Right lobe of liver (tissue), 6 donors: ENCODE data around the gene MYO5C. TPM values are rescaled to one million over a fixed set of nuclear protein-coding genes. Genes with fewer than 3 reads are reported as not detected.

ENCODE experiments used
- ATAC-seq, 4 donors: fragments of 200-7000 bp; cut with Tn5 transposase; one replicate each; pipeline ENCODE4 v1.9.1; 2020; ENCODE audit warnings: mild to moderate bottlenecking in 4 of 4, moderate library complexity in 4 of 4
- DNase-seq, 3 donors: peaks; one replicate each; pipeline ENCODE4 v3.0.0-alpha.2; 2020
- H3K27ac ChIP-seq, 3 donors: fragments of 200-600 bp; one replicate each; pipeline ENCODE4 v1.8.0; 2022
- H3K27me3 ChIP-seq, 2 donors: fragments of 200-600 bp; one replicate each; pipeline ENCODE4 v1.8.0; 2022
- H3K36me3 ChIP-seq, 4 donors: fragments of 200-600 bp; sonication (generic) in 1 of 4; one replicate each; pipeline versions ENCODE4 v1.5.1 to v1.8.0; 2017 to 2022; ENCODE audit warnings: control low read depth in 1 of 4
- H3K4me1 ChIP-seq, 4 donors: fragments of 200-600 bp; sonication (generic) in 1 of 4; one replicate each; pipeline versions ENCODE4 v1.5.1 to v1.8.0; 2017 to 2022; ENCODE audit warnings: control low read depth in 1 of 4
- H3K4me3 ChIP-seq, 3 donors: fragments of 200-600 bp; one replicate each; pipeline ENCODE4 v1.8.0; 2022
- H3K9me3 ChIP-seq, 4 donors: fragments of 200-600 bp; sonication (generic) in 1 of 4; one replicate each; pipeline versions ENCODE4 v1.5.1 to v1.8.0; 2017 to 2022; ENCODE audit warnings: control low read depth in 1 of 4
- POLR2A ChIP-seq: fragments of 450-650 bp; IDR thresholded peaks from one replicate; pipeline ENCODE4 v1.6.1; 2017; ENCODE audit warnings: antibody characterized with exemption, mild to moderate bottlenecking
- WGBS: methylation state at CpG from one replicate; pipeline ENCODE4 v1.1.6; 2018; ENCODE audit warnings: low coverage, low lambda C conversion rate; ENCODE audit not compliant: insufficient coverage; ENCODE audit errors: missing lambda C conversion rate; 5-methylcytosine and 5-hydroxymethylcytosine counted together
- intact Hi-C, 2 donors: fragments of 100-400 bp; cut with DNase I; formaldehyde crosslinking; loops; one replicate each; pipeline versions ENCODE4 v1.11.2 to v1.14.1; 2022
- microRNA counts: library from miRNA; unstranded; fragments of <30 nt; microRNA quantifications from one replicate; lab custom pipeline; 2016
- microRNA-seq, 2 donors: library from miRNA; unstranded; fragments of <30 nt; microRNA quantifications; one replicate each; pipeline ENCODE4, GENCODE V29; 2019 to 2020
- small RNA-seq, 2 experiments: library from RNA; depleted of rRNA; stranded (forward); fragments of <200 nt; gene quantifications; one replicate each; pipeline ENCODE3, GENCODE V24; 2016
- total RNA-seq, 6 experiments: library from RNA; depleted of rRNA in 2 of 6; stranded (reverse); fragments of >200 nt in 2 of 6; fragmentation: NEBNext Ultra II Directional in 3 of 6; extraction: Animal tissue kit (Norgen Biotek cat#: 25700) in 3 of 6; gene quantifications; one replicate each; pipeline versions ENCODE4 v1.1.0 to v1.2.4, GENCODE V29; 2016 to 2023
- TF ChIP-seq, protein P1 (sequence below), 4 donors: fragments of 200-600 bp in 3 of 4; fragments of 450-650 bp in 1 of 4; IDR thresholded peaks; one replicate each; pipeline versions ENCODE4 v1.5.1 to v1.8.0; 2016 to 2022; ENCODE audit warnings: antibody characterized with exemption in 4 of 4, mild to moderate bottlenecking in 2 of 4
- donor health status: DM: no; HTN: yes; CAD: no.
- donor health status: DM: no; HTN: no; CAD: no.
- donor health status: DM: no; HTN: no; CAD: no.
- donor health status: DM: no; HTN: yes; CAD: no.
- donor health status: DM: no; HTN: yes; CAD: no.

The MYO5C gene
- total RNA-seq, 6 experiments from 2014 or later: 5.8 to 10.2 (median 7.1) TPM

DNA sequence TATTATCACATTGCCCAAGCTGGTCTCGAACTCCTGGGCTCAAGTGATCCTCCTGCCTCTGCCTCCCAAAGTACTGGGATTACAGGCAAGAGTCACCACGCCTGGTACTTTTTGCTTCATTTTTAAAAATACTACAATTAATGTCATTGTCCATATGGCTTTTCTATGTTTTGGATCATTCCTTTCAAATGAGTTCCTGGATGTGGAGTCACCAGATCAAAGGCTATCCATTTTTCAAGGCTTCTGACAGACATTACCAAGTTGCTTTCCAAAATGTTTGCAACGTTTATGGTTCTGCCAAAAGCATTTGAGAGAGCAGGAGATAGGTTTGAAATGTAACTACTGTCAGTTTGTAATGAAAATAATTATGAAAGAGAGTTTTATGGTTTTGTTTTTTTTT is 148.8 kb downstream of the MYO5C start:
- no peak for ATAC-seq
- WGBS: 72% methylated on average over 3 of the region's 3 CpGs
- Histone ChIP-seq H3K4me3 (no peak overlapping the region), H3K36me3 (peaks cover 0 to 2% (median 0%) of the 10 kb centered on the region in 4 donors), H3K27ac (no peak overlapping the region), H3K4me1 (no peaks in the 10 kb centered on the region), H3K9me3 (no peaks in the 10 kb centered on the region), H3K27me3 (no peaks in the 10 kb centered on the region)
- intact Hi-C loops: no loop called here
- no peak for DNase-seq
- TF ChIP-seq POLR2A: no peak
- TF ChIP-seq, protein P1, sequence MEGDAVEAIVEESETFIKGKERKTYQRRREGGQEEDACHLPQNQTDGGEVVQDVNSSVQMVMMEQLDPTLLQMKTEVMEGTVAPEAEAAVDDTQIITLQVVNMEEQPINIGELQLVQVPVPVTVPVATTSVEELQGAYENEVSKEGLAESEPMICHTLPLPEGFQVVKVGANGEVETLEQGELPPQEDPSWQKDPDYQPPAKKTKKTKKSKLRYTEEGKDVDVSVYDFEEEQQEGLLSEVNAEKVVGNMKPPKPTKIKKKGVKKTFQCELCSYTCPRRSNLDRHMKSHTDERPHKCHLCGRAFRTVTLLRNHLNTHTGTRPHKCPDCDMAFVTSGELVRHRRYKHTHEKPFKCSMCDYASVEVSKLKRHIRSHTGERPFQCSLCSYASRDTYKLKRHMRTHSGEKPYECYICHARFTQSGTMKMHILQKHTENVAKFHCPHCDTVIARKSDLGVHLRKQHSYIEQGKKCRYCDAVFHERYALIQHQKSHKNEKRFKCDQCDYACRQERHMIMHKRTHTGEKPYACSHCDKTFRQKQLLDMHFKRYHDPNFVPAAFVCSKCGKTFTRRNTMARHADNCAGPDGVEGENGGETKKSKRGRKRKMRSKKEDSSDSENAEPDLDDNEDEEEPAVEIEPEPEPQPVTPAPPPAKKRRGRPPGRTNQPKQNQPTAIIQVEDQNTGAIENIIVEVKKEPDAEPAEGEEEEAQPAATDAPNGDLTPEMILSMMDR (IDR thresholded peaks at IDR 0.05): no peak

DNA sequence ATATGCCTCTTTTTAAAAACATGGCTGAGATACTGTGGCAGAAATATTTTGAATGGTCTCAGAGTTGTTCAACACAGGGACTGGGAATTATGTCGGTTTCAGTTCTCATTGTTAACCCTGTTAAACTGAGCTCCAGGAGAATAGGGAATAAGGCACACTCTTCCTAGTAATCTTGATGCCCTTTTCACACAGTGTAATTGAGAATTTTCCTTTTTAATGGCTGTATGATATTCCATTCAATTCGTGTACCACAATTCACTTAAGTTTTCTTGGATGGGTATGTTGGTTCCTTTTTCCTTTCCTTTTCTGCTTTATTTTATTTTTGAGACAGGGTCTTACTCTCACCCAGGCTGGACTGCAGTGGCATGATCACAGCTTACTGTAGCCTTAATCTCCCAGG is 149.3 kb downstream of the MYO5C start:
- no peak for DNase-seq

DNA sequence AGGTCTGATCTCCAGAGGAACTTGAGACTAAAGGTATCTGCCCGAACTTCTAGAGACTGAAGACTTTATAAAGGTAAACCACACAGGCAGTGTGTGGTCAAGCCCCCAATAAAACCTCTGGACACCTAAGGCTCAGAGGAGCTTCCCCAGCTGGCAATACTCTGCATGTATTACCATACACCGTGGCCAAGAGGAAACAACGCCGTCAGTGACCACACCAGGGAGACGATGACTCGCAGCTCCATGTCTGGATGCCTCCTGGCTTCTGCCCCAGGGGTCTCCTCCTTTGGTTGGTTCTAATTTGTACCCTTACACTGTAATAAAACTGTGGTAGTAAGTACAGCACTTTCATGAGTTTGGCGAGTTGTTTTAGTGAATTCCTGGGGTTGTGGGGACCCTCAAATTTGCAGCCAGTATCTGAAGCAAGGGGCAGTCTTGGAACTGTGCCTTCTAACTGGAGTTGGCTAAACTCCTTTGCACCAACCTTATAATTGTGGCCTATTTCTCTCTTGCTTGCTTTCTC is 150.9 kb downstream of the MYO5C start:
- Histone ChIP-seq H3K4me3 (no peak overlapping the region), H3K27ac (no peak overlapping the region), H3K36me3 (peaks cover 0 to 2% (median 0%) of the 10 kb centered on the region in 4 donors), H3K9me3 (no peaks in the 10 kb centered on the region), H3K27me3 (no peaks in the 10 kb centered on the region), H3K4me1 (no peaks in the 10 kb centered on the region)
- ATAC-seq (no peak), DNase-seq (no peak)
- intact Hi-C loops: no loop called here
- whole genome bisulfite sequencing: 94% methylated on average over 4 of the region's 7 CpGs
- no peak for TF ChIP-seq POLR2A
- TF ChIP-seq, protein P1 (IDR thresholded peaks at IDR 0.05): no peak

More for the DNA sequence above, 149.3 kb downstream of the MYO5C start:
- Histone ChIP-seq H3K4me3 (no peak overlapping the region), H3K4me1 (no peaks in the 10 kb centered on the region), H3K9me3 (no peaks in the 10 kb centered on the region), H3K27ac (no peak overlapping the region), H3K27me3 (no peaks in the 10 kb centered on the region), H3K36me3 (peaks cover 0 to 2% (median 0%) of the 10 kb centered on the region in 4 donors)
- ATAC-seq: no peak
- WGBS: 76% methylated on average over 2 of the region's 2 CpGs
- intact Hi-C loops: no loop called here
- TF ChIP-seq, protein P1 (IDR thresholded peaks at IDR 0.05): no peak
- TF ChIP-seq POLR2A: no peak

DNA sequence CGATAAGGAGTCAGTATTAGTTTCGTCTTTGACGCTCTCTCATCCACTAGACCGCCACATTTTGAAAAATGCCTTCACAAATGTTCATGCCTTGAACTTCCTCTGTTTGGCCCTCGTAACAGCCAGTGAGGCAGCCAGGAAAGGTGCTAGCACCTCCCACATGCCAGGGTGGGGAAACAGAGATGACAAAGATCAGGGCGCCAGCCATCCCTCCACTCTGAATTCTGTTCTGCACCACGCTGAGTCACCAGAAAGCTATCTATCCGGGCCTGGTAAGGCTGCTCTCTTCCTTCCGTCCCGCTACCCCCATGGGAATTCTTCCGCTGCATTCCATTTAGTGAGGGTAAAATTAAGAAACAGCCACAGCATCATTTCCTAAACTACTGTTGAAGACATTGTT is 151.7 kb downstream of the MYO5C start:
- TF ChIP-seq, protein P1 (IDR thresholded peaks at IDR 0.05): no peak
- no peak for TF ChIP-seq POLR2A
- peaks cover 0 to 2% (median 0%) of the 10 kb centered on the region in 4 donors for H3K36me3 ChIP-seq
- DNase-seq (no peak), ATAC-seq (no peak)
- no peak overlapping the region for H3K27ac ChIP-seq
- 77% methylated on average over 10 of the region's 11 CpGs for WGBS
- intact Hi-C loops: no loop called here
- no peak overlapping the region for H3K4me3 ChIP-seq
- H3K27me3 ChIP-seq: no peaks in the 10 kb centered on the region
- H3K4me1 ChIP-seq: peaks cover 0 to 8% (median 4%) of the 10 kb centered on the region in 4 donors
- no peaks in the 10 kb centered on the region for H3K9me3 ChIP-seq

MicroRNAs within 50 kb of the gene (microRNA counts, 767-probe panel; counts per million panel counts)
- microRNA hsa-miR-1266 (lab: Ali Mortazavi, UCI): 237 counts per million

Small RNA genes within 50 kb of the gene (microRNA-seq; reads per million reads assigned to microRNA genes)
- 0 to 1.4 reads per million in 2 donors for gene MIR1266

Small RNA genes within 50 kb of the gene (small RNA-seq; reads per million reads assigned to genes)
- gene MIR1266: 0.10 to 0.91 reads per million in 2 experiments
- 0 reads per million in 2 experiments for gene RF00019

Other genes starting within 250 kb of the MYO5C start
- 1 to 10 TPM; 1.8 to 3.9 (median 2.6) TPM for gene BCL2L10, start 183.0 kb downstream of the MYO5C start, total RNA-seq
- 10 to 100 TPM; 11.1 to 34.5 (median 16.5) TPM for gene GNB5, start 104.4 kb downstream of the MYO5C start, total RNA-seq
- 10 to 100 TPM in 2 of 6 experiments, 1 to 10 TPM in 4; 3.2 to 13.3 (median 5.0) TPM for gene MYO5A, start 233.1 kb upstream of the MYO5C start, total RNA-seq